GM18951 (cell line): ENCODE measurements around the gene WDR18.

Source experiments
- POLR2A ChIP-seq: IDR thresholded peaks from 4 replicates; pipeline ENCODE4 v1.6.1; 2011; ENCODE audit warnings: mild to moderate bottlenecking; ENCODE audit not compliant: insufficient read length, insufficient read depth; ENCODE audit errors: extremely low read depth
- in situ Hi-C: fragments of 300-500 bp; cut with MboI; formaldehyde crosslinking; loops from one replicate; pipeline ENCODE4 v1.12.0; 2022; ENCODE audit warnings: low sequenced_read_pairs, mixed read lengths, inconsistent platforms; ENCODE audit not compliant: unreplicated experiment

WDR18 gene

GRCh38 chr19:944171-944567 is 40.0 kb upstream of the WDR18 start:
- in situ Hi-C loops = no loop called here
- TF ChIP-seq POLR2A = no peak

- in situ Hi-C loops = no loop called here
Measured at GRCh38 chr19:944663-945241, 39.4 kb upstream of the WDR18 start.

DNA sequence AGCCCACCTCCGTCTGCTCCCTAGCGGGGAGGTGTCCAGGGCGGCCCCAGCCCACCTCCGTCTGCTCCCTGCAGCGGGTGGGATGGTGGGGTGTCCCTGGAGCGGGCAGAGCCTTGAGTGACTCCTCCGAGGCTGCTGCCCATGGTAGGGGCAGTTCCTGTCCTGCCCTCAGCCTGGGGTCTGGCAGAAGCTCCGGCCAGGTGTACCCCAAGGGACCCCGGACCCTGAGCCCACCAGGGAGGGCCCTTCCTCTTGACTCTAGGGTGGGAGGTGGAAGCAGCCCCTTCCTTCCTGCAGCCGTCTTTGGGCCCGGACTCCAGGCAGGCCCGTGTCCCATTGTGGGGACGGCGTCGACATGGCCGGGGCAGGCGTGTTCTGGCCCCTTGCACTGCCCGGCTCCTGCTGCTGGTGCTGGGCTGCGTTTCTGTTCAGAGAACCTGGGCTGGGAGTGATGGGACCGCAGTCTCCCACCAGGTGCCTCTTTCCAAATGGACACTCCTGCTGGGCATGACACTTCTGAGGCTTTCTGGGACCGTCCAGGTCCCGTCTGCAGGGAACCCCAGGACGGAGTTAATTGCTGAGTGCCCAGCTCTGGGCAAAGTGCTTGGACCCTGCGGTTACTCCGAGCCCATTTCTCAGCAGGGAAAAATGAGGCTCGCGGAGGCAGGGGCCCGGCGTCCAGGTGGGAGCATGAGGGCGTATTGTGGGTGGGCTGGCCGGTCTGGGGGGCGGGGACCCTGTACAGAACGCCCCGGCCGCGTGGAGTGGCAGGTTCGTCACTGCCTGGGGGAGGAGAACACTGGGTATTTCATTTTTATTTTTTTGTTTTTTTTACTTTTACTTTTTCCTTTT is 38.5 kb upstream of the WDR18 start:
- in situ Hi-C loops = no loop called here
- no peak for TF ChIP-seq POLR2A

More at GRCh38 chr19:944663-945241, 39.4 kb upstream of the WDR18 start:
- no peak for TF ChIP-seq POLR2A

- in situ Hi-C loops = no loop called here
- TF ChIP-seq POLR2A = no peak
Measured at GRCh38 chr19:947090-947706, 36.9 kb upstream of the WDR18 start.

GRCh38 chr19:947707-948539 is 36.2 kb upstream of the WDR18 start:
- in situ Hi-C loops = no loop called here
- TF ChIP-seq POLR2A = peak; percentile 36

DNA sequence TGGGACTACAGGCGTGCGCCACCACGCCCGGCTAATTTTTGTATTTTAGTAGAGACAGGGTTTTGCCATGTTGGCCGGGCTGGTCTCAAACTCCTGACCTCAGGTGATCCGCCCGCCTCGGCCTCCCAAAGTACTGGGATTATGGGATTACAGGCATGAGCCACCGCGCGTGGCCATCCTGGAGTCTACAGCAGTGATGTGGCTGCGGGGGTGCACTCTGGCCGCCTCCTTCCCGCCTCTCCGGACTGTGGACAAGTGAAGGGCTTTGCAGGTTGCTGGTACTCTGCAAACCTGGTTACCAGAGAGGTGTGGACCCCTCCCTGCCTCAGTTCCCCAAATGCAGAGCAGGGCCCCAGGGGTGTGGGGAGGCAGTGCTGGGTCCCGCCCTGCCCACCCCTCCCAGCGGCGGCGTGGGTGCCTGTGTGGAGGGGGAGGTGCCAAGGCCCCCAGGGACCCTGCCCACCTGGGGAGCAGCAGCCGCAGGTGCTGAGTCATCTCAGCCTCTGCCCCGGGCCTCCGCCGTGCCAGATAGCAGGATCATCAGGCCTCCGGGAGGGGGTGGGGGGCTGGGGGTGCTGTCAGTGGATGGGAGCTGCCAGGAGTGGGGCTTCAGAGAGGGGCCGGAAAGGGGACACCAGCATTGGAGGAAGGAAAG is 35.2 kb upstream of the WDR18 start:
- in situ Hi-C loops = no loop called here
- no peak for TF ChIP-seq POLR2A

GRCh38 chr19:950352-951066 is 33.6 kb upstream of the WDR18 start:
- no peak for TF ChIP-seq POLR2A
- in situ Hi-C loops = no loop called here

DNA sequence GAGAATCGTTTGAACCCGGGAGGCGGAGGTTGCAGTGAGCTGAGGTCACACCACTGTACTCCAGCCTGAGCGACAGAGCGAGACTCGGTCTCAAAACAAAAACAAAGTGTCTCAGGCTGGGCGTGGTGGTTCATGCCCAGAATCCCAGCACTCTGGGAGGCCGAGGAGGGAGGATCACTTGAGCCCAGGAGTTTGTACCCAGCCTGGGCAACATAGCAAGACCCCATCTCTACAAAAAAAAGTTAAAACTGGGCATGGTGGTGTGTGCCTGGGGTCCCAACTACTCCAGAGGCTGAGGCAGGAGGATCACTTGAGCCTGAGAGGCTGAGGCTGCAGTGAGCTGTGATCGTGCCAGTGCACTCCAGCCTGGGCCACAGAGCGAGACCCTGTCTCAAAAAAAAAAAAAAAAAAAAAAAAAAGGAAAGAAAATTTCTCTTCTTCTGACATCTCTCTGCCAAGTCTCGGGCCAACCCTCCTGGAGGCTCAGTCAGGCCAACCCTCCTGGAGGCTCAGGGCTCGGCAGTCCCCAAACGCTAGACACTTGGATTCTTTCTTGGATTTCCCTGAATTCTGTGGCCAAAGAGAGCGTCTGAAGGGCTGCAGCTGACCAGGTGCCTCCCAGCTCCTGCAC is 32.0 kb upstream of the WDR18 start:
- in situ Hi-C loops = no loop called here
- no peak for TF ChIP-seq POLR2A

DNA sequence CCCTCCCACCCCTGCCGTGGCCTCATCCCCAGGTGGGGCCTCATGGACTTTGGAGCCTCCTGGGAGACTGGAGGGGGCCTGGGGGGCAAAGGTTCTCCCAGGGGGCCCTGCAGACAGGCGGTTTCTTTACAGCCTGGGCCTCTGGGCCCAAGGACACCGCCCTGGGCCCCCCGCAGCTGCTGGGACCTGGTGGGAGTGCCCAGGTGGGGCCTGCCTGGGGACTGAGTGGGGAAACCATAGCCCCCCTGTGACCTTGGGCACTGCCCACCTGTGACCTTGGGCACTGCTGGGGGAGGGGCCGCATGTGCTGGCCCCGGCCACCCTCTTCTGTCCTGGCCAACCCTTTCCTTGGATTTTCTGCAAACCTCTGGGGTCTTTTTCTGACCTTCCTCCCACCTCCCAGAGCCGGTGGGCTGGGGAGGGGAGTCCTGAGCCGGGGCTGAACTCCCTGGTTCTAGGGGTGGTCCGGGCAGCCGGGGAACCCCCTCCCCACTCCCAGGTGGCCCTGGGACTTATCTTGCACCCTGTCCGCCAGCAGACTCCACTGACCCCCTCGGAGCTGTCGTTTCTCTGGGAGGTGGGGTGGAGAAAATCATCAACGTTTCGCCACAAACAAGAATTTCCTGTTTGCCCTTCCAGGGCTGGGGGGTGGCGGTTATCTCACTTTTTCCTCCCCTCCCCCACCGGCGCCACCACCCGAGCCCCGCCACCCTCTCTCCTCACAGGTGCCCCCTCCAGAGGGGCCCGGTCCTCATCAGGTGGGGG is 31.3 kb upstream of the WDR18 start:
- in situ Hi-C loops = no loop called here
- no peak for TF ChIP-seq POLR2A

GRCh38 chr19:953445-954271 is 30.5 kb upstream of the WDR18 start:
- no peak for TF ChIP-seq POLR2A
- in situ Hi-C loops = no loop called here
